CD1c-positive myeloid dendritic cell (primary cell): ENCODE data around the gene CCDC85C.
A peak's percentile ranks its signal among the peaks of the same experiment; 100 is the strongest.

Experiments used
- DNase-seq: peaks from one replicate; pipeline ENCODE4 v3.0.0-alpha.2; 2016; ENCODE audit errors: extremely low spot score

CCDC85C gene

DNA sequence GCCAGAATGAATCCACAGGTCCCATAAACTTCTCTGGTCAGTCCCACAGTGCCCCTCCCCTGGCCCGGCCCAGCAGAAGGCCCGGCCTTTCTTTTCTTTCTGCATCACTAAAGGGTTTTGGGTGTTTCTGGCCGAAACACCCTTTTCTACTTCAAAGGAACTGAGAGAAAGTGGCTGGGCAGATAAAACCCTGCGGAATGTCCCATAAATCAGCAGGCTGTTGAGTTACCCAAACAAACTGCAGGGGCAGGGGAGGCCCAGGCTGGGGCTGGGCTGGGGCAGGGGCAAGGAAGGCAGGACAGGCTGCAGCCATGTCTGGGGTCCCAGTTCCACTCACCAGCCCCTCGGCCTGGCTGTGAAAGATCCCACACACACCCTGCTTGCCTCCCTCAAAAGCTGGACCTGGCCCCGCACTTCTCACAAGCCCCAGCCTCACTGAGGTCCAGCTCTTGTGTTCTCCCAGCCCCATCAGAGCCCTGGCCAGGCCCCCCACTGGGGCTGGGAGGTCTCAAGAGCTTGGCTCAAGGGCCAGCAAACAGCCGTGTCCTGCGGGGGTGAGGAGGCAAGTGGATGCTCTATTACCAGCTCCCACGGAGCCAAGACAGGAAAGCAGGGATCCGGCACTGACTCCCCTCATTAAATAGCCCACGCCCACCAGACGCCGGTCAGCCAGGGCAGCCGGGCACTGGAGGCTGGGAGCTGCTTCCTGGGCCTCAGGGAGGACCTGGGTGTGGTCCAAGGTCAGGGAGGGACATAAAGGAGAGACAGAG lies 80.9 kb downstream of the CCDC85C start:
- DNase-seq: no peak

GRCh38 chr14:99522457-99522891 lies 81.5 kb downstream of the CCDC85C start:
- DNase-seq: no peak

DNA sequence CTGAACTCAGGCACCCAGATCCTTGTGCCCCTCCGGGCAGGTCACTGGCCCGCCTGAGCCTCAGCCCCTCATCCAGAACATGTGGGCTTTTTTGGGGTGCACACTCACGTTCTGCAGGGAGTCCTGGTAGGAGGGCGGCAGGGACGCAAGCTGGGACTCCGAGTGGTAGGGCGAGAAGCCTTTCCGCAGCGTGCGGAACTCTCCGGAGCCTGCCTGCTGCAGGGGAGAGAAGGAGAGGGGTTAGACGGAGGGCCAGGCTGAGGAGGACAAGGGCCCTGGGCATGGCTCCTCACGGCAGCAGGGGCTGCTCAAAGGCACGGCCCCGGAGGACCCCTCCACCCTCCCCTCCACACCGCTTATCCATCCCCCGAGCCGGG lies 82.0 kb downstream of the CCDC85C start:
- no peak for DNase-seq

DNA sequence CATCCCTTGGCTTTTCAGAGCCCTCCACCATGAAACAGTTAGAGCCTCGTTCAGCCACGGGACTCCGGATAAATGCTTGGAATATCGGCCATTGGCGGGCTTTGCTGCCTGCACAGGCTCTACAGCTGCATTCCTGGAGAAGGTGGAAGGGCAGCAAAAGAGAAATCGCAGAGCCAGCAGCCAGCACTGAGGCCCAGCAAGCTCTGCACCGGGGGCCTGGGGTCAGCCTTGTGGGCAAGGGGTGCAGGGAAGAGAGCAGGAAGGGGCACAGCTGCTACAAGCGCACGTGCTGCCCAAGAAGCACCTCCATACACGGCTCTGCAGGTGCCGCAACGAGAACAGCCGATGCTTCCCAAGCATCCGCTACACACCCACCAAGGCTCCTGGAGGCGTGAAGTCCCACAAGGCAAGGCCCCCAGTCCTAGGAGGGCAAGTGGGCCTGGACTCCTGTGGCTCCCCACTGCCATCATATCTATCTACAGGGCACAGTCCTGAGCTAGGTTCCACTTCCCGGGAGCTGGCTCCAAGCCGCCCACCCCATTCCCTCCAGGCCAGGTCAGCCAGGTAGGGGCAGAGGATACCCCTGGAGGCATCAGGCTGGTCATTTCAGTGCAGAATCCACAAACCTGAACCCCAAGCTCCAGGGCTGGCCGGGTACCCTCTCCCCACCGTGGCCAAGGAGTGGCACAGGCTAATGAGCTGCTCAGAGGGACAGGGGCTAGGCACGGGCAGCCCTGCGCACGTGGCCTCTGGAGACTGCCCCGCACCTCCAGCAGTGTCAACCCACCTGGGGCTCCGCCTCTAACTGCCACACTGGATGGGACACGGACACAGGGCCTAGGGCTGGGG lies 82.6 kb downstream of the CCDC85C start:
- DNase-seq: no peak

DNA sequence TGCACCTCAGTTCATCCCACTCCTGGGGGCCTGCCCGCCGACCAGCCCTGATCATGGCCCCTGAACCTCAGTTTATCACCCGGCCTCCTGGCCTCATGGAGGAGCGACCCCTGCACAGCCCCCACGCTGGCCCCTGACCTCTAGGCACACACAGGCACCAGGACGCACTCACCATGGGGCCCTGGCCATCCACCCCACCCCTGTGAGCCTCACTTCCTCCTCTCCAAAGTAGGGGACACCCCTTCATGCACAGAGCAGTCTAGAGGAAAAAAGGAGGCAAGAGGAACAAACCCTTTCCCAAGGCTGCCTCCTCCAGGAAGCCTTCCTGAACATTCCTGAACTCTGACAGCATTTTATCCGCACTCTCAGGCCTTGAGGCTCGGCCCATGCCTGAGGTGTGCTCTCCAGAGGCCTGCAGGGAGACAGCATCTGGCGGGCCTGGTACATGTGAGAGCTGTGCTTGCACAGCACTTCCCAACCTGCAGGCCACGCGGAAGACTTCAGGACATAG lies 83.4 kb downstream of the CCDC85C start:
- no peak for DNase-seq

DNA sequence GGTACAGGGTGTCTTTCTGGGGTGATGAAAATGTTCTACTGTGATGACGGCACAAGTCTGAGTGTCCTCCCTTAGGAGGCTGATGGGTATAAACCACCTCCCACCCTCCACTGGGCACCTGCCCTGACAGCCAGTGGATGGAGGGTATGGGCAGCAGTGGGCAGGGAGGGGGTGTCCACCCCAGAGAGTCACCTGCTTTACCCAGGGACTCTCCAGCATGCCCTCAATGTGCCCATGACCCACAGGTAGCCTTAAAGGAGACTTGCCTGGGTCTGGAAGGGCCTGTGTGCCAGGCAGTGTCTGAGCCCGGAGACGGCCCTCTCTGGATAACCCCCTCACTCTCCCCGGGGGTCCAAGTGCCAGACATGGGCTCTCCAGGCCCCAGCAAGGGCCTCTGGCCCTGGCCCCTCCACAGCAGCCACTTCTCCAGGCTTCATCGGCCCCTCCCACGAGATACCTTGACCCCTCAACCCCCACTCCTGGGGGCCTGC lies 84.0 kb downstream of the CCDC85C start:
- no peak for DNase-seq

- no peak for DNase-seq
Measured at GRCh38 chr14:99519347-99519881, 84.6 kb downstream of the CCDC85C start.

GRCh38 chr14:99518441-99519346 lies 85.3 kb downstream of the CCDC85C start:
- DNase-seq: peak; percentile 77

DNA sequence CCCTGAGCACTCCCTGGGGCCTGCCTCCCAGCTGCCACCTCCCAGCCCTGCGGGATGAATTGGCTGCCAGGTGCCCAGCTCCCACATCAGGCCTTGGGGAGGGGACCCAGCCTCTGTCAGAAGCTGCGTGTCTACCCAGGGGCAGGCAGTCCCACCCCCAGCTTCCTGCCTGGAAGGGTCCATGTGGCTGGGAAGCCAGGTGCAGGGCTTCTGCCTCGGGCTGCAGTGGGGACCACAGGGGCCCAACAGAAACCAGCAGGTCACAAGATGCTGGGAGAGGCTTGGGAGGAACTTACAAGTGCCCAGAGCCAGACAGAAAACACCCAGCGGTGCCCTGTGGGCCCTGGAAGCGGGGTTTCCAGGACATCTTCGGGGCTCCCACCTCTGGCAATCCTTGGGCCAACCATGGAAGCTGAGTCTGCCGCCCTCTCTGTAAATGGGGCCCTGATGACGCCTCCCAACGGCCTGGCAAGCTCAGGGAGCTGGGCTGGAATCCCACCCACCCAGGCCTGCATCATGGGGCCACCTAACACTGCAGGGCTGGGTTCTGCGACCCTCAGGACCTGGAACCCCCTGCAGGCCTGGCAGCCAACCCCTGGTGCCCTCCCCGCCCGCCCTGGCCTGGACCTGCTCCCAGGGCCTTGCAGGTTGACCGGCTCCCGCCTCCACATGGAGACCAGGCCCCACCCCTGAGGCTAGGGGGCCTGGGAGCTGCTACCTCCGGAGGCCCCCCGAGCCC lies 86.2 kb downstream of the CCDC85C start:
- no peak for DNase-seq

GRCh38 chr14:99516871-99517642 lies 87.0 kb downstream of the CCDC85C start:
- DNase-seq: no peak

DNA sequence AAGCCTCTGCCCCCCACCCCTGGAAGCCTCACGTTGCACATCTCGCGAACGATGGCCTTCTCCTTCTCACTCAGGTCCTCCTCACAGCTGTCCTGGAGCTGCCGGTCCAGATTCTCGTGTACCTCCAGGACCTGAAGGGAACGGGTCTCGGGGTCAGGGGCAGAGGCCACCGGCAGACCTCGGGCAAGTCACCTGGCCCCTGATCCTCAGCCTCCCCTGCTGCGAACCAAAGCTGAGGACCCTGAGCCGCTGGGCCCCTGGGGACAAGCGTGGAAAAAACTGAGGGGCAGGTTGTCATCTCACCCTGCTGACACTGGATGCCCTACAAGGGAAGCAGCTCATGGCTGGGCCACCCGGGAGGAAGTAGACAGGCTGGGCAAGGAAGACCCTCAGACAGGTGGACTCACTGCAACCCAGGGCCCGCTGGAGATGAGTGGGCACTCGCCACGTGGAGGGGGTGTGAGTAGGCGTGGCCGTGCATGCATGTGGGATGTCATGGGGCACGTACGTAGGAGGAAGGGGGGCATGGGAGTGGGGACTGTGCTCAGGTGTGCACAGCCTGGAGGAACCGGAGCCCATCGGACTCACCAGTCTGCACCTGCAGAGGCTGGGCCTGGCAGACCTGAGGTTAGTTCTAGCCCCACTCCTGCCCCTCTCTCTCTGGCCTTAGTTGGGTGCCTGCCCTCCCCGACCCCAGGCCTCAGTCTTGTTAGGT lies 87.7 kb downstream of the CCDC85C start:
- no peak for DNase-seq

DNA sequence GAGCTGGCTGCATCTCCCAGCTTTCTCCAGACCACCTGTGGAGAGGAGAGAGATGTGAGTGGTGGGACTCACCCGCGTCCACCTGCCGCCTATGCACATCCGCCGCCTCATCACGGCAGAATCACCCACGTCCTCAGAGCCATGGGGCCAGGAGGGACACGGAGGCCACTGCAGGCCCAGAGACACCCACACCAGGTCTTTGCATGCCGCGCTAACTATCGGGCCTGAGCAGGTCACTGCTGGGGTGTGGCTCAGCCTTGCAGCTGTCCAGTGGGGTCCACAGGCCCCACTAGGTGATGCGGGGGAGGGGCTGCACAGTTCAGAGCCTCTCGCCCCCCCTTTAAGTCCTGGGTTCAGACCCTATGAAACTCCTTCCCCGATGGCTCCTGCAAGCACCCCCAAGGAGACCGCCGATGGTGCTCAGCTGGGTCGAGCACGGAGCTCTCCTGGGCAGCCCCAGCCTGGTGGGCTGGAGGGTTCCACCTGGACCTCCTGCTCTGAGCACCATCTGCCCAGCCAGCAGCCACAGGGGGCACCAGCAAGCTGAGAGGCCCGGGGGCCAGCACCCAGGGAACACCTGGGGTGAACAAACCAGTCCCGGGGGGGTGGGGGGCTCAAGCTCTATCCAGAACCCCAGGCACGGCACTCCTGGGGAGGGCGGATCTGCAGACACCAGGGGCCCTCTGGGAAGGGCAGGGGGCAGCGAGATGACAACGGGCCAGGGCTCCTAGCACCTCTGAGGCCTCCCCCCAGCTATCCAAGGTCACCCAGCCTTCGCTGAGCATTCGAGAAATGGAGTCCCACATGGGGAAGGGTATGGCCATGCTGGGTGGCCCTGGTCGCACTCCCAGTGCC lies 88.5 kb downstream of the CCDC85C start:
- no peak for DNase-seq

DNA sequence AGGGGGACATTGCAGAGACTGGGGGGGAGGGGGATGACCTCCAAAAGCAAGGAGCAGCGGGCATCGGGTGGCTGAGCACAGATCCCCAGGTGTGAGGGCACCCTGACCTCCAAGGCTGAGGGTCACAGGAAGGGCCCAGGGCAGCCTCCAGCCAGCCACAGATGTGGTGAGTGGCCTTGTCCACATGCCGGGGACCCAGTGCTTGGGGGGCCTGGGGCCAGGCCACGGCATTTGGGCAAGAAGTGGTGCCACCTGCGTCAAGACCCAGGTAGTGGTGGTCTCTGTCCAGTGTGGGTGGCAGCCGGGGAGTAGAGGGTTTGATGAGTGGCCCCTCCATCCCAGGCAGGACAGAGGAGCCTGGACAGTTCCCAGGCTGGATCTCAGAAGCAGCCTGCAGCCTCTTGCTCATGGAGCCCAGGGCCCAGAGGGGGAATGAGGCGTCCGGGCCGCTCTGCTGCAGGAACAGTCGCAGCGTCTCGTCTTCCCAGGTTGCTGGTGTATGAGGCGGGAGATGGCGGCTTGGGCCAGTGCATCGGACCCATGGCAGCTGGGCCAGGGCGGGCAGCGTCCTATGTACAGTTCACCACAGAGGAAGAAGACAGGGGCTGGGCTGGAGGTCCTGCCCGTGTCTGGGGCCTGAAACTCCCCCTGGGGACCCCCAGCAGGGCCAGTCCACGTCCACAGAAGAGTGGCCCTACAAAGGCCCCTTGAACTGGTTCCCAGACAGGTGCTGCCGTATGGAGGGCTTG lies 89.3 kb downstream of the CCDC85C start:
- no peak for DNase-seq

DNA sequence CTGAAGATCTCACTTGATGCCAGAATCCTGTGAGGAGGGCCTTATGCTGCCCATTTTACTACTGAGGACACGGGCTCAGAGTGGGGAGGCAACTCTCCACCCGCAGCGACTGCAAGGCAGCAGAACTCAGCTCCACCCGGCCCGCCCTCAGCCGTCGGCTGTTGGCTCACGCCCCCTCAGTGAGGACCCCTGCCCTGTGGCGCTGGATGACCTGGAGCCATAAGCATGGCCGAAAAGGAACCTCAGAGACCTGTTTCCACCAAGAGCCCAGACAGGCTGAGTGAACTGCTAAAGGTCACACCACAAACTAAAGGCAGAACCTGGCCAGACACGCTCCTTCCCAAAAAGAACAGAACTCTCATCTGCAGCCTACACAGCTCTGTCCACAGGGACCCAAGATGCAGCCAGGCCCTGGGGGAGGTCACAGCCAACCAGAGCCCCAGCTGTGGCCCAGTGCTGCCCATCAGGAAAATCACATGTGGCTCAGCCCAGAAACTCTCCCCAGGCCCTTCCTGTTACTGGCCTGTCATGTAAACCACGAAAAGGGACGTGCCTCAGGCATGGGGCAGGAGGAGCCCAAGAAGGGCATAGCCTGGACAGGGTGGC lies 90.0 kb downstream of the CCDC85C start:
- DNase-seq: peak; percentile 2

- DNase-seq: no peak
Measured at GRCh38 chr14:99513183-99513694, 90.8 kb downstream of the CCDC85C start.

- no peak for DNase-seq
Measured at GRCh38 chr14:99512571-99513182, 91.3 kb downstream of the CCDC85C start.

GRCh38 chr14:99512110-99512449 lies 91.9 kb downstream of the CCDC85C start:
- no peak for DNase-seq
